Thoracic aorta (tissue), 2 donors: ENCODE measurements around the gene DDX1. TPM values are rescaled to one million over a fixed set of nuclear protein-coding genes. Genes with fewer than 3 reads are reported as not detected.

Experiments used
- ATAC-seq: fragments of 150-250 bp; one replicate; pipeline ENCODE4 v1.8.0; 2017; ENCODE audit warnings: low read depth; ENCODE audit not compliant: insufficient number of reproducible peaks, low FRiP score
- DNase-seq: peaks from one replicate; pipeline ENCODE4 v3.0.0-alpha.2; 2020; ENCODE audit warnings: low spot score
- H3K27ac ChIP-seq, 2 donors: fragments of 200-600 bp; sonication (generic); 1 replicate in 1 of 2; 2 replicates in 1 of 2; pipeline ENCODE4 v1.5.1; 2016; ENCODE audit warnings: mild to moderate bottlenecking in 2 of 2, moderate library complexity in 2 of 2
- H3K27me3 ChIP-seq: fragments of 200-600 bp; sonication (generic); replicated peaks from 2 replicates; pipeline ENCODE4 v1.6.0; 2016; ENCODE audit warnings: mild to moderate bottlenecking; ENCODE audit not compliant: insufficient read depth
- H3K36me3 ChIP-seq: fragments of 200-600 bp; sonication (generic); one replicate; pipeline ENCODE4 v1.5.1; 2016
- H3K4me1 ChIP-seq, 2 donors: fragments of 200-600 bp; sonication (generic); 1 replicate in 1 of 2; 2 replicates in 1 of 2; pipeline versions ENCODE4 v1.5.1 to v1.6.0; 2016; ENCODE audit warnings: low read depth in 2 of 2, mild to moderate bottlenecking in 1 of 2; ENCODE audit not compliant: control insufficient read depth in 1 of 2
- H3K4me3 ChIP-seq: fragments of 200-600 bp; sonication (generic); 2 replicates; pipeline ENCODE4 v1.5.1; 2016; ENCODE audit warnings: mild to moderate bottlenecking
- H3K9me3 ChIP-seq: fragments of 200-600 bp; sonication (generic); 2 replicates; pipeline ENCODE4 v1.5.1; 2016
- total RNA-seq, 2 donors: library from RNA; depleted of rRNA; stranded (reverse); fragments of >200 nt; gene quantifications; one replicate each; pipeline versions ENCODE4 v1.1.0 to v1.2.3, GENCODE V29; 2016
- TF ChIP-seq, protein P1 (sequence below): fragments of 200-600 bp; sonication (generic); IDR thresholded peaks from one replicate; pipeline ENCODE4 v1.5.1; 2019; ENCODE audit warnings: antibody characterized with exemption

DDX1 gene
- total RNA-seq, 2 donors from 2014 or later, result 58.3 to 61.3 TPM

DNA sequence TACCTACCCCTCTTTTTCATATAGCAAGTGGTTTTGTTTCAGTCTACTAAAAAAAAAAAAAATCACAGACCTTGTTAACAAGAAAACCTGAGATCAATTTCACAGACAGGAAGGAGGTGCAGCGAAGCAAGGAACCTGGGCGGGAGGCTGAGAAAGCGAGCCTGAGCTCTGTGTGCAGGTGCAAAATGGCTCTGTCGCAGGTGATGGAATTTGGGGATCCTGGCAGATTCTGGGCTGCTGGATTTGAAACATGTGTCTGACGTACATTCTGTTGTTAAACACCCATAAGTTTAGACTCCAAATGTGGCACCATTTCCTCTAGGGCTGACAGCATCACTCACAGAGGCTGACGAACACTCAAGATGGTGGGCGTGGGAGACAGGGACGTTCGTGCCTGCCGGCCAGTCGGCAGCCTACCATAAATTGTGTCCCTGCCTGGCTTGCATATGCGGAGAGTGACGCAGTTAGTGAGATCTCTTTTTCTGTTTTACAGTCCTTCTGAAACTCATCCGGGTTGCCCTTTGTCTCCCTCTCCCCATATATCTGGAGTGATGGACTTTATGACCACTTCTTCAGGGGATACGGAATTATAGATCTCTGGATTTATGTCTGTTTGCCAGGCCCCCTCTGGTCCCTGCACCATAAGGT, 8.8 kb upstream of the DDX1 start:
- Histone ChIP-seq H3K4me3 (no peak overlapping the region), H3K27ac (no peak overlapping the region), H3K36me3 (no peaks in the 10 kb centered on the region), H3K27me3 (no peaks in the 10 kb centered on the region), H3K9me3 (no peaks in the 10 kb centered on the region), H3K4me1 (no peaks in the 10 kb centered on the region)
- no peak for ATAC-seq
- TF ChIP-seq, protein P1, sequence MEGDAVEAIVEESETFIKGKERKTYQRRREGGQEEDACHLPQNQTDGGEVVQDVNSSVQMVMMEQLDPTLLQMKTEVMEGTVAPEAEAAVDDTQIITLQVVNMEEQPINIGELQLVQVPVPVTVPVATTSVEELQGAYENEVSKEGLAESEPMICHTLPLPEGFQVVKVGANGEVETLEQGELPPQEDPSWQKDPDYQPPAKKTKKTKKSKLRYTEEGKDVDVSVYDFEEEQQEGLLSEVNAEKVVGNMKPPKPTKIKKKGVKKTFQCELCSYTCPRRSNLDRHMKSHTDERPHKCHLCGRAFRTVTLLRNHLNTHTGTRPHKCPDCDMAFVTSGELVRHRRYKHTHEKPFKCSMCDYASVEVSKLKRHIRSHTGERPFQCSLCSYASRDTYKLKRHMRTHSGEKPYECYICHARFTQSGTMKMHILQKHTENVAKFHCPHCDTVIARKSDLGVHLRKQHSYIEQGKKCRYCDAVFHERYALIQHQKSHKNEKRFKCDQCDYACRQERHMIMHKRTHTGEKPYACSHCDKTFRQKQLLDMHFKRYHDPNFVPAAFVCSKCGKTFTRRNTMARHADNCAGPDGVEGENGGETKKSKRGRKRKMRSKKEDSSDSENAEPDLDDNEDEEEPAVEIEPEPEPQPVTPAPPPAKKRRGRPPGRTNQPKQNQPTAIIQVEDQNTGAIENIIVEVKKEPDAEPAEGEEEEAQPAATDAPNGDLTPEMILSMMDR, result no peak
- no peak for DNase-seq

DNA sequence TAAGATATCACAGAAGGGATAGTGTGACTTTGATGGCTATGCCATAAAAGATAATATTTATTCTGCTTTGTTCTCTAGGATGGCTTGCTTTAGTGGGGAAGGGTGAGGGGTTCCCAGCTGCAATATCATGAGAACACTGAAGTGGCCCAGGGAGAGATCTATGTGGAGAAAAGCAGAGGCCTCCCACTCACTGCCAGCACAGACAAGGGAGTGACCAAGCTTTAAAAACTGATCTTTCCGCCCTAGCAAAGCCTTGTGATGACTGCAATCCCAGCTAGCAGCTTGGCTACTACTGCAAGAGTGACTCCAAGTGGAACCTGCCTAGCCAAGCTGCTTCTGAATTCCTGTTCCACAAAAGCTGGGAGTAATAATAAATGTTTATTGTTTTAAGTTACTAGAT, 7.8 kb upstream of the DDX1 start:
- ATAC-seq (no peak), DNase-seq (no peak)
- no peak overlapping the region for H3K27ac ChIP-seq
- TF ChIP-seq, protein P1, result no peak
- no peak overlapping the region for H3K4me3 ChIP-seq
- H3K9me3 ChIP-seq, result no peaks in the 10 kb centered on the region
- no peaks in the 10 kb centered on the region for H3K36me3 ChIP-seq
- H3K4me1 ChIP-seq, result no peaks in the 10 kb centered on the region
- no peaks in the 10 kb centered on the region for H3K27me3 ChIP-seq

DNA sequence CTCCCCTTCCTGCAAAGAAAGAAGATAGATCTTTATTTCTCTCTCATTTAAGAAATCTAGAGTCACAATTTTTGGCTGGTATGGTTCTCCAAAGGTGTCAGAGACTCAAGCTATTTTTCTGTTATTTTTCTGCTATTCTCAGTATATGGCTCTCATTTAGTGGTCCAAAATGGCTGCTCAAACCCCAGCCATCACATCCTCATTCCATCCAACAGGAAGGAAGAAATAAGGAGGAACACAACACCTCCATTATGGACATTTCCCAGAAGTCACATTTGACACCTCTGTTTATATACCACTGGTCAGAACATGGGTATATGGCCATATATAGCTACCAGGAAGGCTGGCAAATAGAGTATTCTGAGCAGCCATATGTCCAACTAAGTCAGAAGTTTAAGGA, 7.4 kb upstream of the DDX1 start:
- TF ChIP-seq, protein P1, result no peak
- Histone ChIP-seq H3K9me3 (no peaks in the 10 kb centered on the region), H3K27ac (no peak overlapping the region), H3K36me3 (no peaks in the 10 kb centered on the region), H3K27me3 (no peaks in the 10 kb centered on the region), H3K4me3 (no peak overlapping the region), H3K4me1 (no peaks in the 10 kb centered on the region)
- ATAC-seq (no peak), DNase-seq (no peak)

DNA sequence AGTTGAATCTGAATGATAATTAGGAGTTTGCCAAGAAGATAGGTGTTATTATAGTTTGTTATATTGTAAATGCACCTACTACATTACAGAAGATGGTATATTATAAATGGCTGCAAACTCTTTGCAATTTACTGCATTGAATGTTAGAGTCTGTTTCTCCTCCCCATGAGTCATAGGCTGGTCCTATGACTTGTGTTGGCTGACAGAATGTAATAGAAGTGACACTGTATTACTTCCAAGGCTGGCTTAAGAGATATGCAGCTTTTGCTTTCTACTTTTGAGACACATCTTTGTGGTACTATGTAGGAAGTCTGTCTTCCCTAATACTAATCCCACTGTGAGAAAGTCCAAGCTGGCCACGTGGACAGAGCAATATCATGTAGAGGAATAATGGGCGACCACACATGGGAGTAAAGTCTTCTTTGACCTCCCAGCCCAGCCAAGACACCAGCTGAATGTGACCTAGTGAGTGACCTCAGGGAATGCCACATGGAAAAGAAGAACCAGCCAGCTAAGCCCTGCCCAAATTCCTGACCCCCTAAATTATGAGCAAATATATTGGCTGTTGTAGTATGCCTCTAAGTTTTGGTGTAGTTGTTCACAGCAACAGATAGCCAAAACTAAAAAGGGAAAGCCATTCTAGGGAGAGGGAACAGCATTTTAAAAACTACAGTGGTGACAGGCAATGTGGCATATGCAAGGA, 6.8 kb upstream of the DDX1 start:
- Histone ChIP-seq H3K9me3 (no peaks in the 10 kb centered on the region), H3K27ac (no peak overlapping the region), H3K4me1 (no peaks in the 10 kb centered on the region), H3K27me3 (no peaks in the 10 kb centered on the region), H3K4me3 (no peak overlapping the region), H3K36me3 (no peaks in the 10 kb centered on the region)
- TF ChIP-seq, protein P1, result no peak
- DNase-seq (no peak), ATAC-seq (no peak)

DNA sequence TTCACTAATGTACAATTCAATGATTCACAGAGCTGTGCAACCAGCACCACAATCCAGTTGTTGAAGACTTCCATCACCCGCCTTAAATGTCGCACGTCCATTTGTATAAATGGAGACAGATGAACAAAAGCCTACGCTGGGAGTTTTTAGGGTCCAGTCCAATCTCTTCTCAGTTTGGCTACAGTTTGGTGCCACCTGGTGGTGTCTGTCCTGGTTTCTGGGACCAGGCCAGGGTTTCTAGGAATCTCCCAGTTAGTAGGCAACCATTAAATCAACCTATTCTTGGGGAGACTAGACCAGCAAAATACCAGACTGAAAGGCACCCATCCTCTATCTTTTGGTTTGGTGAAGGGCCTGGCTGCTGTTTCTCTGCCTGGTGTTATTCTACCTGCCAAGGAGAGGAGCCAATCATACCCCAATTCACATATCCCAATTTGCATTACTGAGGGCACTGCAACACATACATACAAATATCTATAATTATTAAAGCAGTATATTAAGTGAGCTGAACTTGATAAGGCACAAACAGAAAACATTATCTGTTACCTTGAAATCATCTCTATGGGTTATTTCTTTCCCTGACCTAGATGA, 3.2 kb upstream of the DDX1 start:
- no peak for DNase-seq
- Histone ChIP-seq H3K36me3 (no peaks in the 10 kb centered on the region), H3K27me3 (no peaks in the 10 kb centered on the region), H3K27ac (no peak overlapping the region), H3K9me3 (no peaks in the 10 kb centered on the region), H3K4me3 (no peak overlapping the region), H3K4me1 (peaks cover 7 to 16% of the 10 kb centered on the region in 2 donors)
- ATAC-seq, result no peak
- TF ChIP-seq, protein P1, result no peak
